ENCODE measurements around the gene CDCP2. TPM values are rescaled to one million over a fixed set of nuclear protein-coding genes. Genes with fewer than 3 reads are reported as not detected.

The CDCP2 gene
- total RNA-seq, 4 donors from 2014 or later, result 0.19 TPM; not detected in 3

DNA sequence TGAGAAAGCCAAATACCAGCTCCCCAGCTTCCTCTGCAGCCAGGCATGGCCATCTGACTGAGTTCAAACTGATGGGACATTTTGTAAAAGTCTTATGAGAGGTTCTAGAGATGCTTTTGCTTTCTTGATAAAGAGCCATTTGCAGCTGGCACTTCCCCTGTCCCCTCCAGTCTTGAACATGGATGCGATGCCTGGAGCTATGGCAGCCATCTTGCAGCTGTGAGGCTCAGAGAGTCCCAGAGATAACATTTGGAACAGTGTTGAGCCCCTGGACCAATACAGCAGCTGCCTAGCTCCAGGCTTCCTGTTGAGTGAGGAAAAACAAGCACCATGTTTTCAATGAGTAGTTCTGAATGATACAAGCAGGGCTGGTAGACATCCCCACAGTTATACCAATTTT is 13.8 kb downstream of the CDCP2 start:
- DNase-seq (ENCODE audit: low spot score), result no peak
- ATAC-seq (ENCODE audit: low FRiP score), result no peak
- TF ChIP-seq, protein P1, sequence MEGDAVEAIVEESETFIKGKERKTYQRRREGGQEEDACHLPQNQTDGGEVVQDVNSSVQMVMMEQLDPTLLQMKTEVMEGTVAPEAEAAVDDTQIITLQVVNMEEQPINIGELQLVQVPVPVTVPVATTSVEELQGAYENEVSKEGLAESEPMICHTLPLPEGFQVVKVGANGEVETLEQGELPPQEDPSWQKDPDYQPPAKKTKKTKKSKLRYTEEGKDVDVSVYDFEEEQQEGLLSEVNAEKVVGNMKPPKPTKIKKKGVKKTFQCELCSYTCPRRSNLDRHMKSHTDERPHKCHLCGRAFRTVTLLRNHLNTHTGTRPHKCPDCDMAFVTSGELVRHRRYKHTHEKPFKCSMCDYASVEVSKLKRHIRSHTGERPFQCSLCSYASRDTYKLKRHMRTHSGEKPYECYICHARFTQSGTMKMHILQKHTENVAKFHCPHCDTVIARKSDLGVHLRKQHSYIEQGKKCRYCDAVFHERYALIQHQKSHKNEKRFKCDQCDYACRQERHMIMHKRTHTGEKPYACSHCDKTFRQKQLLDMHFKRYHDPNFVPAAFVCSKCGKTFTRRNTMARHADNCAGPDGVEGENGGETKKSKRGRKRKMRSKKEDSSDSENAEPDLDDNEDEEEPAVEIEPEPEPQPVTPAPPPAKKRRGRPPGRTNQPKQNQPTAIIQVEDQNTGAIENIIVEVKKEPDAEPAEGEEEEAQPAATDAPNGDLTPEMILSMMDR (IDR thresholded peaks at IDR 0.05), result no peak

DNA sequence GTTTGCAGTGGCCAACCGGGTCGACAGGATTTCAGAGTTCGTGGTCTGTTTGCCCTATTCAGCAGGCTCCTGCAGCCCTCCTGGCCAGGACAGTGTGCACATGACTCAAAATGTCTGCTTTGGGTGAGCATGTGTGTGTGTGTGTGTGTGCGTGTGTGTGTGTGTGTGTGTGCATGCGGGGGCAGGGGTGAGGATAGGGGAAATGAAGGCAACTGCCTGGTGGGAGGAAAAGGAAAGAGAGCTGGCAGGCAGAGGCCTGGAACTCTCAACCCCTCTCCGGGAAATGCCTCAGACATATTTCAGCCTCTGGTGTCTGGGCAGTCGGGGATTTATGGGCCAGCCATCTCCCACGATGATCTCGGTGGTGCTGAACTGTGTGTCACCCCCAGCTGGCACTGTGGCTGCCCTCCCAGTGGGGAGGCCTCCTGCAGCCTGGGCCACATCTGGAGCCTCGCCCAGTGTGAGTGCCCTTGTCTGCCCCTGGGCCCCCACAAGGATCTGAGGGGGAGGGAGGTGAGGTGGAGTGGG is 15.2 kb downstream of the CDCP2 start:
- TF ChIP-seq, protein P1 (IDR thresholded peaks at IDR 0.05), result no peak
- no peak for DNase-seq (ENCODE audit: low spot score)
- no peak for ATAC-seq (ENCODE audit: low FRiP score)

GRCh38 chr1:54136963-54137533 is 15.8 kb downstream of the CDCP2 start:
- TF ChIP-seq, protein P1 (IDR thresholded peaks at IDR 0.05), result no peak
- ATAC-seq (ENCODE audit: low FRiP score) (no peak), DNase-seq (ENCODE audit: low spot score) (no peak)

GRCh38 chr1:54136269-54136896 is 16.4 kb downstream of the CDCP2 start:
- ATAC-seq (ENCODE audit: low FRiP score), result no peak
- no peak for DNase-seq (ENCODE audit: low spot score)
- TF ChIP-seq, protein P1 (IDR thresholded peaks at IDR 0.05), result no peak

- DNase-seq (ENCODE audit: low spot score) (no peak), ATAC-seq (ENCODE audit: low FRiP score) (no peak)
- TF ChIP-seq, protein P1 (IDR thresholded peaks at IDR 0.05), result no peak
These were observed 17.2 kb downstream of the CDCP2 start for GRCh38 chr1:54135436-54136120.

- no peak for ATAC-seq (ENCODE audit: low FRiP score)
- no peak for DNase-seq (ENCODE audit: low spot score)
- TF ChIP-seq, protein P1 (IDR thresholded peaks at IDR 0.05), result no peak
These were observed 18.5 kb downstream of the CDCP2 start for GRCh38 chr1:54134295-54134694.
